DLD1 (cell line): ENCODE data around the gene CDH13.

Source experiments
- in situ Hi-C: cut with HindIII; loops from 2 replicates; pipeline ENCODE4 v1.10.0; 2017; ENCODE audit warnings: low sequenced_read_pairs

The CDH13 gene

DNA sequence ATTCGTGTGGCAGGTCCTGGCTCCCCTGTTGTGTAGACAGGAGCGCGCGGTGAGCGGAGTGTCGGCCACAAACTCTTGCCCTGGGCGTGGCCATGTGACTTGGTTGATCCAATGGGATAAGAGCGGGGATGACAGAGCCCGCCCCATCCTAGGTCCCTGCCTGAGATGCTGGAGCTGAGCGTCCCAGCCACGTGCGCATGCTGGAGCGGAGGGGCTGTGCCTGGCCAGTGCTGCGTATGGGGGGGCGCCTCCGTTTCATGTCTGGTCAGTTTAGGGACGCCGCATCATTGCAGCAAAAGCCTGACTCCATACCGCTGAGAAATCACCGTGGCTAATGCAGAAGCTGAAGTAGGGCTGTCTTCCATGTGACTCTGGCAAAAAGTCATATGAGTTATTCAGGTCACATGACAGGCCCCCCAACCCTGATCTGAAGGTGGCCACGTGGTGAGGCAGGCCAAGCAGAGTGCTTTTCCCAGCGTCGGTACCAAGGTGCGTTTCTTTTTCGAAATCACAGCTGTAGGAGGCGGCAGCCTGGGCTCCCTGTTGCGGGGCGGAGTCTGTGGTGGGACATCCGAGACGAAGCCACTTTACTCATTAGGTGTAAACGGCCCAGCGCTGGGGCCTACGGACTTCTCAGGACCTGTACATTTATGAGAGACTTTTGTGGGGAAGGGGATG, 1203.5 kb downstream of the CDH13 start:
- in situ Hi-C loops: no loop called here

DNA sequence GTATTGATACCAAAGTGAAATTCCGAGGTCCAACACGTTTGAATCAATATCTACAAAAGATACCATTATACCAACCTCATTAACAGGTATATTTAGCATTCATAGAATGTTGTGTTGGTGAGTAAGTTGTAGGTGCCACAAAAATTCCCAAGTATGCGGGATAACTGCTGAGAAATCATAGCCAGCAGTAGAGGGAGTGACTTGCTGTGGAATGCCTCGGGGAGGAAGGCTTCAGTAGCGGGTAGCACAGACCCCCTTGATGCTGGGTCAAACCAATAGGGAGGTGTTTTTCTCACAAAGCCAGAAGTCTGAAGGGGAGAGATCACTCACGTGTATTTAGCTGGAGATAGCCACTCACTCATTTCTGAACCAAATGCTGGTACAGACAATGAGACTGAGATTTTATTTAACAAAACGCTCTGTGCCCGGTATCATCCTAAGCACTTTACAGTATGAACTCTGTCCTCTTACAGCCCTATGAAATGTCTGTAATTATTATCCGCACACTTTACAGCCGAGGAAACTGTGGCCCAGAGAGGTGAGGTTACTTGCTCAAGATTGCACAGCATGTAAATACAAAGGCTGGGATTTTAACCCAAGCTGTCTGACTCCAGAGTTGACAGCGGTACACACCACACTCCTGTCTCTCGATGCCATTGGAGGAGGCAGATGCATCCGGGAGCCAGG, 1204.1 kb downstream of the CDH13 start:
- in situ Hi-C loops: no loop called here

DNA sequence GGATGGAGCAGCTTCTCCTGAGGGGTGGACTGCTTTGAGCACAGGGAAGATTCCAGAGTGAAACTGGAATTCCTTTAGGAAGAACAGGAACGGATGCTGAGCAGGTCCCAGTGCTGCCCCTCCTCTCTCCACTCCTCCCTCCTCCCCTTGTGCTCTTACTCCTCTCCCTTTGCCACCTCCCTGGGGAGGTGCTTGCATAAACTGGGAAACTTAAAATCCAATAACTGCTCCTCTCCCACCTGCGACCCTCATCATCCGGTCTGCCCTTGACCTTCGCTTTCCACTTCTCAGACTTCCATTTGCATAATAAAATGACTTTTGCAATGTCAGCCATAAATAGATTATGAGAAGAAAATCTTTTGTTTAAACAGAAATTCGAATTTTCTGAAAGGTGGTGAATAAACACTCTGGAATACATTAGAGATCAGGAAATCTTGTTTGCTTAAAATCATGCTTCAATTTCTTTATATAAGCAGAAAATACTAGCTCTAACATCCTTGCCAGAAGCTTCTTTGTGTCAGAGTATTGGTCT, 1204.8 kb downstream of the CDH13 start:
- in situ Hi-C loops: no loop called here

DNA sequence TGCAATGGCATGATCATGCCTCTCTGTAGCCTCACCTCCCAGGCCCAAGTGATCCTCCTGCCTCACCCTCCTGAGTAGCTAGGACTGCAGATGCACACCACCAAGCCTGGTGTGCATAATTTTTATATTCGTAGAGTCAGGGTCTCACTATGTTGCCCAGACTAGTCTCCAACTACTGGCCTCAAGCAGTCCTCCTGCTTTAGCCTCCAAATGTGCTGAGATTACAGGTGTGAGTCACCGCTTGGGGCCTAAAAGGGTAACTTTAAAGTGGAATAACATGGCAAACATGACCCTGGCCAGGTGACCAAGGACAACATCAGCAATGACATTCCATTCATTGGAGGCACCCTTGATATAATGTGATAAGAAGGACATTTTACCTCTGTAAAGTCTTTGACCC, 1207.2 kb downstream of the CDH13 start:
- in situ Hi-C loops: no loop called here

DNA sequence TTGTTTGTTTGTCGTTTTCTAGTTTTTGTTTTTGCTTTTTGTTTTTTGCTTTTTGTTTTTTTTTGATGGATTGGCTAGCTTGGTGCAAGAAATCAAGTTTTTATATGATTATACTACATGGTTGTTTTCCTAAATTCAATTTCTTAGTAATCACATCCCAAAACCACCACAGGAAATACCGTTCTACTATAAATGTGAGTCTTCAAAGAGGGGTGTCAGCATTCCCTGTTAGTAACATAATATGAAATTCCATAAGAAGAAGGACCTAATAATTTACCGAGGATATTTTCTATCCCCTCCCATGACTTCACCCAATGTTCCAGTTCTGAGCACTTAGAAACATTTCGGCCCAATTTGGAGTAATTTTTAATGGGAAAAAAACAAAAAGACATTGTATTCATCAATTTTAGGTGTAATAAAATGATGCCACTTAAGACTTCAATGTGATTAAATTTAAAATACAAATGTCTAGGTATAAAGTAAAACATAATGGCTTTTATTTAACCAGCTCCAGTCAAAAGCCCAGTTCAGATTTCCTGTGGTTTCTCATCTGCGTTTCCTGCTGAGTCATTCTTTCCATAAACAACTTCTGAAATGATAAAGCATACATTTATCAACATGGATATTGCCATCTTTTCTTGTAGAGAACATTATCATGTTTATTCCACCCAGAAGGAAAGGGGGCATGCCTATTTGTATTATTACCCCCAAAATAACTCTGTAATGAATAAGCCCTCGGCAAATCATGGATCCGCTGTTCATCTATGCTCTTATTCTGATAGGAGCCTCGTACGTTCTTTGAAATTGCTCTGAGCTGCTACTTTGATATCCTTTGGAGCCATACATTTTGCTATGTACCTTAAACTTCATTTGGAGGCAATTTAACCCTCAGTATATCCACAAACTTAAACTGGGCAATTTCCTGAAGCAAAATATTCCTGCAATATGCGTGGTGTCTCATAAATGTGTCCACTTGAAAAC, 1209.1 kb downstream of the CDH13 start:
- in situ Hi-C loops: no loop called here

DNA sequence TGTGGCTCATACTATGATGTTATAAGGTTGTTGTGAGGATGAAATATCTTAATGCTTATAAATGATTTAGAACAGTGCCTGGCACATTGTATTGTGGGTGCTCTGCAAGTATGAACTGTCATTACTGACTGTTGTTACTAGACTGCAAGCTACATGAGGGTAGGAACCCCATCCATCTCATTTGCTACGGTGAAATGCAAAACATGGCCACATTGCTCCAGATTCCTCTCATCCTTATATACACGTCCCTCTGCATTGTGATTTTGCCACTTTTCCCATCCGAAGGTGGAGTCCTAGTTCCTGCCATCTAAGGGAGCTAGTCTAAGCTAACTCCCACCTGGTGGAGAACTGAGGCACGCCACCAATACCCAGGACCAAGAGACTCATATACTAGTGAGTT, 1210.8 kb downstream of the CDH13 start:
- in situ Hi-C loops: no loop called here

DNA sequence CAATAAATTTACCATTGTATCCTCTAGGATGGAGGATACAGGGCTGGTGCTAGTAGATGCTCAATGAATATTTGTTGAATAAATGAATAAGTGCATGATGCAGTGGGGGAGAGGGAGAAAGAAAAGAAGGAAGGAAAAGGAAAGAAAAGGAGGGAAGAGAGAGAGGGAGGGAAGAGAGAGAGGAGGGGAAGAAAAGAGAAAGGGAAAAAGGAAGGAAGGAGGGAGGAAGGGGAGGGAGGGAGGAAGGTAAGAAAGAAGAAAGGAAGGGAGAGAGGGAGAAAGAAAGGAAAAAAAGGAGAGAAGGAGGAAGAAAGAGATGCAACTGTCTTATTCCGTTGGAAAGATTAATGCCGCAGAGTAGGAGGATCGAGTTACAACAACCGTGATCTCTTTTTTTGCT, 1211.4 kb downstream of the CDH13 start:
- in situ Hi-C loops: no loop called here

DNA sequence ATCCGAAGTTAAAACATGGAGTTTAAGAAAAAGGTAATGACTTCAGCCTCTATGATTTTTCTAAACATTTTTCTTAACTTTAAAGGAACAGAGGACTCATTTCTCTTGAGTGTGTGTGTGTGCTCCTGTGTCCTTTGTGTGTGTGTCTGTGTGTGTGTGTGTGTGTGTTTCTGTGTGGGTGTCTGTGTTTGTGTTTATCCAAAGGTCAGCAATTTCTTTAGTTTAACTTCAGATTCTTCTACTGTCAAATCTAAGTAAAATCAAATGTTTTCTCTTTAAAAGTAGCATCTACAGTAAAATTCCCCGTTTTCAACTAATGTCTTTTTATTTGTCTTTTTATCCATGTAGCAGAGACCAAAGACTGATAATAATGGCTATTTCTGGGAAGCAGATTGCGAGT, 1212.8 kb downstream of the CDH13 start:
- in situ Hi-C loops: no loop called here

DNA sequence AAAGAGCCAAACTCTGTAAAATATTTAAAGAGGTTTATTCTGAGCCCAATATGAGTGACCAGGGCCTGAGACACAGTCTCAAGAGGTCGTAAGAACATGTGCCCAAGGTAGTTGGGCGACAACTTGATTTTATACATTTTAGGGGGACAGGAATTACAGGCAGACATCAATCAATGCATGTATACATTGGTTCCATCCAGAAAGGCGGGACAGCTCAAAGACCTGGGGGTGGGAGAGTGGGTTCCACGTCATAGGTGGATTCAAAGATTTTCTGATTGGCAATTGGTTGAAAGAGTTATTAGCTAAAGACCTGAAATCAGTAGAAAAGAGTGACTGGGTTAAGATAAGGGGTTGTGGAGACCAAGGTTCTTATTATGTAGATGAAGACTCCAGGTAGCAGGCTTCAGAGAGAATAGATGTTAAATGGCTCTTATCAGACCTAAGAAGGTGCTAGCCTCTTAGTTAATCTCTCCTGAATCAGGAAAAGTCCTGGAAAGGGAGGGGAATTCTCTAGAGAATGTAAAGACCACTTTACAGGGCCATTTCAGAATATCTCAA, 1213.4 kb downstream of the CDH13 start:
- in situ Hi-C loops: no loop called here

DNA sequence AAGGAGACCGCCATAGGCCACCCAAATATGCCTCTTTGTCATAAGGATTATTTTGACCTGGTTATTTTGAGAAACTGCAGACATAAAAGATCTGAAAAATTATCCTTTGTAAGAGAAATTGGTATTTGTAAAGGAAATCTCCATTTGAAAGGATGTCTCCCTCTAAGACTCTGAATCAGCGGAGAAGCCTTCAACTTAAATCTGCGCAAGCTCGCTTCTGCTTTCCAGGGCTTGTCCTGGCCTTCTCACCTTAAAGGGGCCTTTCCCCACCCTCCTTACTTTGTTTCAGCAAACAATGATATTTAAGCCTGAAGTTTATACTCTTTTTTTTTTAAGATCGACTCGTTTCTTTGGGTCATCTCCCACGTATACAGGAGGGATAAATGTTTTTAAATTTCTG, 1215.5 kb downstream of the CDH13 start:
- in situ Hi-C loops: no loop called here

DNA sequence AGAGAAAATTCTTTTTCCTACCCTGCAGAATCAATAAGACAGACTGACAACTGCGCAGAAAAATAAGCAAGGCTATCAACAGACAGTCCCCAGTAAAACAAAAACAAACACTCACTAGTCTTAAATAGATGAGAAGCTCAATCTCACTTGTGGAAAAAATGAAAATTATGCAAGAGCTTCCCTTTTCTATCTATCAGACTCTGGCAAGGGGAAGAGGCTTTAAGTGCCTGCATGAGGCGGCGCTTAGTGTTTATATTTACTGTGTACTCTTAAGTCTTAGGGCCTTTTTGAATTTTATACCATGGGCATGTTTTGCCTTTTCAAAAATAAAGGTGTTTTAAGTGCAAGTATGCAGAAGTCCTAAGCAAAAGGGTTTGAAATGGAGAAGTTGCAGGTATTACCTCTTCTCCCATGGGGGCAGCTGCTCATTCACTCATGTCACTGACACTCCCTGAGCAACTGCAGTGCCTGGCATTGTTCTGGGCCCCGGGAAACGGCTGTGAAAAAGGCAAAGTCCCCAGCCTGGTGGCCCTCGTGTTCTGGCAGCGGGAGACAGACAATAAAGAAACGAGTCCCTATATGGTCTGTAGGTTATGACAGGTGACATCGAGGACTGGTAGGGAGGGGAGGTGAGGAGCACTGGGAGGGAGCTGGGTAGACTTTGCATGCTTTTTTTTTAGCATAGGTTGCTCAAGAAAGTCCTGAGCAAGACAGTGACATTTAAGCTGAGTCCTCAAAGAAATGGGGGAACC, 1216.2 kb downstream of the CDH13 start:
- in situ Hi-C loops: no loop called here

DNA sequence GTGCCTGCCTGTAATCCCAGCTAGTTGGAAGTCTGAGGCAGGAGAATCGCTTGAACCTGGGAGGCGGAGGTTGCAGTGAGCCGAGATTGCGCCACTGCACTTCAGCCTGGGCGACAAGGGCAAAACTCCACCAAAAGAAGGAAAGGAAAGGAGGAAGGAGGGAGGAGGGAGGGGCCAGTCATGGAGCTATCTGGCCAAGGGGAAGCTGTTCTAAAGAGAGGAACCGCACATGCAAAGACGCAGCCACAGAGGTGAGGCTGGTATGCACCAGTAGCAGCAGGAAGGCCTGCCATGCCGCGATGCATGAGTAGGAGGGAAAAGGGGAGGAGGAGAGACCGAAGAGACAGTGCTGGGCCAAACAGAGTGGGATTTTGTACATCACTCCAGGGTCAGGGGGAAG, 1216.9 kb downstream of the CDH13 start:
- in situ Hi-C loops: no loop called here

DNA sequence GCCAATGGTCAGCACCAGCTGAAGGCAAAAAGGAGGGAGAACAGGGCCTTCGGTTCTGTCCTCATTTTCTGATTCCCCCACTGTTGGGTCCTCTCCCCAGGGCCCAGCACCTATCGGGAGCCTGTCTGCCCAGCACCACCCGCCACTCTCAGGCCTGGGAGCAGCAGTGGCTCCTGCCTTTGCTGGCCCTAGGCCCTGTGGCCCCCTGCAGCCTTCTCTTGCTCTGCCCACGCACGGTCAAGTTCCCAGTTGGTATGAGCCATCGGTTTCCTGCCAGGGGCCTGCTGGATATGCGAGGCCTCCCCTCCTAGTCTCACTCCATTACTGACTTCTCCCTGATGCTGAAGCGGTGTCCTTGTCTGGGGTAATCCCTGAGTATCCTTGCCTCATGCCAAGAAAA, 1218.5 kb downstream of the CDH13 start:
- in situ Hi-C loops: no loop called here

DNA sequence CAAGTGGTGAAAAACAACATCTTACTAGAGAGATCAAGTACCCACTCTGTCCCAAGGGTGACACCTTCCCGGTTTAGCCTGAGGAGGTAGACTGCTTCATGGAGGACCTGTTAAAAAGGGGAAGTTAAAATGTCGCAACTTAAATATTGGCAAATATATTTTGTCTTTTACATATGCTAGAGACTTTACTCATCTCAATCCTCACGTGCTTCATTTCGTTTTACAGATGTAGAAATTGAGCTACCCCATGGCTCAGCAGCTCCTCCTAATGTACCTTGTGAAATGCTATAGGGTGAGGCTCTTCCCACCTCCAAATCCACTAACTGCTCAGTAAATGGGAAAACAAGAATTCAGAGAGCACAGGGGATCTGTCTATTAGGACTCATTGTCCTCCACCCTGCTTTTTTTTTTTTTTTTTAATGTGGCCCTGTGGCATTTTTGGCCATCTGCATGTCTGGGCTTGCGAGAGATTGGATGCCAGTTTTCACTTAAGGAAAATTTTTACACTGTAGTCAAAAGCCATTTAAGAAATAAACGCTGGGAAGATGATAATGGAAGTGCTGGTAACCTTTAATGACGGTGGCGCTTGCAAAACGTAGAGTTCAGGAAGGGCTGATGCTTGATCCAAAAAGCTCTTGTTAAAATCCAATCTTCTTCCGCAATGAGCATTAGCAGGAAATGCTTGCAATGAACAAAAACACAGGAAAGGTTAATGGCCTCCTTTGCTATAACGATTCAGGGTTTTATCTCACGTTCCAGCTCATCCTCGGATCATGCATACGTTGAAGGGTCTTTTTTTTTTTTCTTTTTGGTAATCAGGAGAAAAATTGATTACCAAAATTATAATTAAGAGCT, 1220.8 kb downstream of the CDH13 start:
- in situ Hi-C loops: no loop called here

DNA sequence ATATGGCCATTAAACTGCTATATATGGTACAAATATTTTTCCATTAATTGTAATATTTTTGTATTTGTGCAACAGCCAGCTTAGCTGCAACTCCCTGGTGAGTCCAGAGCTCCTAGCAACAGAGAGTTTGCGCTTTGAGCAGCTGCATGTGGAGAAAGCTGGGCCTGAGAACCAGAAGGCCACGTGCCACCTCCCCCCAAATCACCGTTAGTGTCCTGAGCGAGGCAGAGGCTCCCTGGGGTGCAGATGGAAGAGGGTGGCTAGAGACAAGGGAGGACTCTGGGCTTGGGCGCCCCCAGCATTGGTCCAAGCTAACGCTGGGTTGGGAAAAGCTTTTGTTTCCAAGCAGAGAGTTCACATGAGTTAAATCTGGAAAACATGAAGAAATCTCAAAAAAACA, 1222.7 kb downstream of the CDH13 start:
- in situ Hi-C loops: no loop called here
